GM18867 (cell line): Measurements from ENCODE around the gene SLC34A3.

Experiments
- ATAC-seq: cut with Tn5 transposase; IDR thresholded peaks from one replicate; pipeline ENCODE4 v1.9.1; 2021; ENCODE audit warnings: mild to moderate bottlenecking, moderate library complexity; ENCODE audit not compliant: unreplicated experiment

SLC34A3 gene

GRCh38 chr9:137195525-137196220 is 35.0 kb upstream of the SLC34A3 start:
- ATAC-seq, result no peak

- ATAC-seq, result no peak
These were observed 32.4 kb upstream of the SLC34A3 start for GRCh38 chr9:137198051-137198901.

- ATAC-seq, result no peak
These were observed 31.8 kb upstream of the SLC34A3 start for GRCh38 chr9:137198902-137199283.

- ATAC-seq, result no peak
These were observed 31.1 kb upstream of the SLC34A3 start for GRCh38 chr9:137199411-137200121.

- ATAC-seq, result peak; percentile 84
These were observed 30.1 kb upstream of the SLC34A3 start, which contains the start of gene TPRN for GRCh38 chr9:137200311-137201204. Gene TPRN, minus strand, starts transcription at chr9:137200741. Its CDS starts 30 bp downstream, at chr9:137200711.

GRCh38 chr9:137201205-137201868 is 29.4 kb upstream of the SLC34A3 start:
- ATAC-seq, result no peak

GRCh38 chr9:137202966-137203365 is 27.7 kb upstream of the SLC34A3 start:
- no peak for ATAC-seq

GRCh38 chr9:137204731-137205125 is 26.0 kb upstream of the SLC34A3 start:
- ATAC-seq, result no peak

- ATAC-seq, result peak; percentile 36
These were observed 25.3 kb upstream of the SLC34A3 start, which contains the start of the genes NDOR1 and TMEM203 for GRCh38 chr9:137205126-137206069. Gene NDOR1, plus strand, starts transcription at chr9:137205700. Its CDS starts 78 bp downstream, at chr9:137205778. Gene TMEM203, minus strand, starts transcription at chr9:137205648. Its CDS starts 234 bp downstream, at chr9:137205414.

- no peak for ATAC-seq
These were observed 24.1 kb upstream of the SLC34A3 start for GRCh38 chr9:137206602-137207001.

GRCh38 chr9:137211532-137211931 is 19.2 kb upstream of the SLC34A3 start:
- ATAC-seq, result no peak

- no peak for ATAC-seq
These were observed 18.2 kb upstream of the SLC34A3 start for GRCh38 chr9:137212520-137212919.

- no peak for ATAC-seq
These were observed 17.3 kb upstream of the SLC34A3 start for GRCh38 chr9:137213160-137214060.

- no peak for ATAC-seq
These were observed 16.1 kb upstream of the SLC34A3 start for GRCh38 chr9:137214620-137215019.

- no peak for ATAC-seq
These were observed 15.3 kb upstream of the SLC34A3 start for GRCh38 chr9:137215196-137215986.

- ATAC-seq, result no peak
These were observed 14.3 kb upstream of the SLC34A3 start for GRCh38 chr9:137216188-137216965.
